Urinary bladder (tissue), 4 donors: ENCODE measurements around the gene CSNK1G2. TPM values are rescaled to one million over a fixed set of nuclear protein-coding genes. Genes with fewer than 3 reads are reported as not detected.

Source experiments
- DNase-seq: peaks from one replicate; pipeline ENCODE4 v3.0.0-alpha.2; 2015; ENCODE audit errors: extremely low spot score
- H3K27ac ChIP-seq: one replicate; pipeline ENCODE4 v1.5.1; 2013; ENCODE audit warnings: low read depth, mild to moderate bottlenecking, moderate library complexity
- H3K36me3 ChIP-seq: one replicate; pipeline ENCODE4 v1.6.1; 2013; ENCODE audit warnings: mild to moderate bottlenecking, moderate library complexity; ENCODE audit not compliant: insufficient read depth
- H3K4me1 ChIP-seq: one replicate; pipeline ENCODE4 v1.6.1; 2013; ENCODE audit warnings: mild to moderate bottlenecking, moderate library complexity; ENCODE audit not compliant: insufficient read depth
- H3K4me3 ChIP-seq: one replicate; pipeline ENCODE4 v1.5.1; 2013; ENCODE audit warnings: low read depth, low read length
- WGBS: extraction: QIAGEN DNeasy Blood & Tissue Kit; methylation state at CpG from one replicate; pipeline ENCODE4 v1.1.7; 2013; 5-methylcytosine and 5-hydroxymethylcytosine counted together
- polyA plus RNA-seq: library from polyadenylated mRNA; stranded (reverse); fragments of 200-250 nt; gene quantifications from one replicate; pipeline ENCODE4 v1.2.3, GENCODE V29; 2013
- small RNA-seq: library from RNA; depleted of rRNA; stranded (forward); fragments of <200 nt; gene quantifications from one replicate; pipeline ENCODE3, GENCODE V24; 2014
- total RNA-seq: library from RNA; depleted of rRNA; stranded (reverse); fragments of >200 nt; gene quantifications from one replicate; pipeline ENCODE4 v1.2.3, GENCODE V29; 2014
- donor health status: healthy with polysubstance abuse.
- donor health status: healthy.

CSNK1G2 gene
- total and polyA plus RNA-seq, 2 donors, result 33.5 to 50.1 TPM

DNA sequence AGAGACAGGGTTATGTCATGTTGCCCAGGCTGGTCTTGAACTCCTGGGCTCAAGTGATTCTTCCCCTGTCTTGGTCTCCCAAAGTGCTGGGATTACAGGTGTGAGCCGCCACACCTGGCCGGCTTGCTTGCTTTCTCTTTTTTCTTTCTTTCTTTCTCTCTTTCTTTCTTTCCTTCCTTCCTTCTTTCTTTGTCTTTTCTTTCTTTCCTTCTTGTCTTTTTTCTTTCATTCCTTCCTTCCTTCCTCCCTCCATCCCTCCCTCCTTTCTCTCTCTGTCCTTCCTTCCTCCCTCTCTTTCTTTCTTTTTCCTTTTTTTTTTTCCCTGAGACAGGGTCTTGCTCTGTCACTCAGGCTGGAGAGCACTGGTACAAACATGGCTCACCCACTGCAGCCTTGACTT, 81.3 kb downstream of the CSNK1G2 start:
- no peak overlapping the region for H3K4me3 ChIP-seq

DNA sequence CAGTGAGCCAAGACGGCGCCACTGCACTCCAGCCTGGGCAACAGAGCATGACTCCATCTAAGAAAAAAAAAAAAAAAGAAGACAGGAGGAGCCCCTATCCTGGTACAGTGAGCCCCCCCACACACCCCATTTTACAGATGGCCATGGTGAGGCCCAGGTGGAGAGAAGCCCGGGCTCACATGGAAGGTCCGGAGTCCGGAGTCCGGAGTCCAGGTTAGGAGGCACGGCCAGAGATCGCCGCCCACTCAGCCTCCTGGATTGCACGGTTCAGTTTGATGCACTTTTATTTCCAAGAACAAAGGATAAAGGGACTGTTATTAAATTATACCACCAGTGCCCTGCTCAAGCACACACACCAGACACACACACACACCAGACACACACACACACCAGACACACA, 85.8 kb downstream of the CSNK1G2 start:
- H3K27ac ChIP-seq, result no peak overlapping the region
- no peak for DNase-seq
- H3K4me1 ChIP-seq, result no peaks in the 10 kb centered on the region
- 90% methylated on average over 10 of the region's 10 CpGs for WGBS
- no peaks in the 10 kb centered on the region for H3K36me3 ChIP-seq
- no peak overlapping the region for H3K4me3 ChIP-seq

More for the DNA sequence above, 81.3 kb downstream of the CSNK1G2 start:
- DNase-seq, result no peak
- Histone ChIP-seq H3K4me1 (no peaks in the 10 kb centered on the region), H3K27ac (no peak overlapping the region), H3K36me3 (no peaks in the 10 kb centered on the region)
- 93% methylated on average over 2 of the region's 2 CpGs for WGBS

DNA sequence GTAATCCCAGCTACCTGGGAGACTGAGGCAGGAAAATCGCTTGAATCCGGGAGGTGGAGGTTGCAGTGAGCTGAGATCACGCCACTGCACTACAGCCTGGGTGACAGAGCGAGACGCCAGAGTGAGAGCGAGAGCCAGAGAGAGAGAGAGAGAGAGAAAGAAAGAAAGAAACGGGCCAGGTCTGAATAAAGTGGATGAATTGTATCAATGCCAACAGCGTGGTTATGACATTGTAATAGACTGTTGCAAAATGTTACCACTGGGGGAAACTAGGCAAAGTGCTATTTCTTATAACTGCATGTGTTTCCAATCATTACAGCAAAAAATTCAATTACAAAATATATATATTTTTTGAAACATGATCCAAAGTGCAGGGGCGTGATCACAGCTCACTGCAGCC, 86.4 kb downstream of the CSNK1G2 start:
- WGBS, result 68% methylated on average over 9 of the region's 9 CpGs
- H3K4me3 ChIP-seq, result no peak overlapping the region
- peaks cover 1% of the 10 kb centered on the region for H3K4me1 ChIP-seq
- H3K27ac ChIP-seq, result no peak overlapping the region
- DNase-seq, result no peak
- no peaks in the 10 kb centered on the region for H3K36me3 ChIP-seq

Small RNA genes within 50 kb of the gene (small RNA-seq; reads per million reads assigned to genes)
- gene AC007136.1, result not detected

Other genes with a start within 250 kb of the CSNK1G2 start
- gene ONECUT3, start 187.7 kb upstream of the CSNK1G2 start, total RNA-seq, result not detected
- gene ONECUT3, start 187.7 kb upstream of the CSNK1G2 start, polyA plus RNA-seq, result not detected
- gene ATP8B3, start 128.9 kb upstream of the CSNK1G2 start, total RNA-seq, result 1.4 TPM
- gene ATP8B3, start 128.9 kb upstream of the CSNK1G2 start, polyA plus RNA-seq, result 1.6 TPM
- 7.9 TPM for gene REXO1, start 92.7 kb upstream of the CSNK1G2 start, total RNA-seq
- 20.5 TPM for gene REXO1, start 92.7 kb upstream of the CSNK1G2 start, polyA plus RNA-seq
- gene KLF16, start 77.6 kb upstream of the CSNK1G2 start, total RNA-seq, result 3.6 TPM
- 17.6 TPM for gene KLF16, start 77.6 kb upstream of the CSNK1G2 start, polyA plus RNA-seq
- gene ABHD17A, start 55.7 kb upstream of the CSNK1G2 start, total RNA-seq, result 41.9 TPM
- 99.7 TPM for gene ABHD17A, start 55.7 kb upstream of the CSNK1G2 start, polyA plus RNA-seq
- gene ADAT3, start 35.8 kb upstream of the CSNK1G2 start, total RNA-seq, result 1.4 TPM
- gene ADAT3, start 35.8 kb upstream of the CSNK1G2 start, polyA plus RNA-seq, result 4.3 TPM
- gene SCAMP4, start 35.8 kb upstream of the CSNK1G2 start, total RNA-seq, result 16.2 TPM
- gene SCAMP4, start 35.8 kb upstream of the CSNK1G2 start, polyA plus RNA-seq, result 45.2 TPM
- gene BTBD2, start 74.5 kb downstream of the CSNK1G2 start, total RNA-seq, result 38.0 TPM
- 83.0 TPM for gene BTBD2, start 74.5 kb downstream of the CSNK1G2 start, polyA plus RNA-seq
- 21.5 TPM for gene MKNK2, start 110.1 kb downstream of the CSNK1G2 start, total RNA-seq
- gene MKNK2, start 110.1 kb downstream of the CSNK1G2 start, polyA plus RNA-seq, result 144 TPM
- 15.9 TPM for gene MOB3A, start 155.2 kb downstream of the CSNK1G2 start, total RNA-seq
- gene MOB3A, start 155.2 kb downstream of the CSNK1G2 start, polyA plus RNA-seq, result 40.1 TPM
- gene IZUMO4, start 155.7 kb downstream of the CSNK1G2 start, total RNA-seq, result 1.5 TPM
- 9.2 TPM for gene IZUMO4, start 155.7 kb downstream of the CSNK1G2 start, polyA plus RNA-seq
- gene AP3D1, start 210.4 kb downstream of the CSNK1G2 start, total RNA-seq, result 48.9 TPM
- 87.8 TPM for gene AP3D1, start 210.4 kb downstream of the CSNK1G2 start, polyA plus RNA-seq
- gene DOT1L, start 222.8 kb downstream of the CSNK1G2 start, total RNA-seq, result 5.3 TPM
- 6.7 TPM for gene DOT1L, start 222.8 kb downstream of the CSNK1G2 start, polyA plus RNA-seq